HG02938 (cell line): ENCODE measurements around the gene FOXD2.

Experiments
- ATAC-seq: cut with Tn5 transposase; IDR thresholded peaks from one replicate; pipeline ENCODE4 v1.9.1; 2021; ENCODE audit warnings: mild to moderate bottlenecking, moderate library complexity; ENCODE audit not compliant: unreplicated experiment

FOXD2 gene

GRCh38 chr1:47459253-47459788, 21.5 kb downstream of the FOXD2 start:
- ATAC-seq, result no peak

GRCh38 chr1:47460040-47460439, 22.2 kb downstream of the FOXD2 start:
- no peak for ATAC-seq

GRCh38 chr1:47460456-47460855, 22.6 kb downstream of the FOXD2 start:
- no peak for ATAC-seq

- ATAC-seq, result no peak
Observed at GRCh38 chr1:47465605-47466004, 27.8 kb downstream of the FOXD2 start.

GRCh38 chr1:47468709-47469389, 31.0 kb downstream of the FOXD2 start:
- ATAC-seq, result no peak

- no peak for ATAC-seq
Observed at GRCh38 chr1:47469390-47469759, 31.5 kb downstream of the FOXD2 start.

- no peak for ATAC-seq
Observed at GRCh38 chr1:47469910-47470309, 32.1 kb downstream of the FOXD2 start.

- no peak for ATAC-seq
Observed at GRCh38 chr1:47471163-47471562, 33.3 kb downstream of the FOXD2 start.

- no peak for ATAC-seq
Observed at GRCh38 chr1:47474278-47475193, 36.7 kb downstream of the FOXD2 start.

GRCh38 chr1:47477595-47478080, 39.8 kb downstream of the FOXD2 start:
- ATAC-seq, result no peak

- ATAC-seq, result no peak
Observed at GRCh38 chr1:47478090-47478489, 40.2 kb downstream of the FOXD2 start.

GRCh38 chr1:47479664-47480063, 41.8 kb downstream of the FOXD2 start:
- ATAC-seq, result no peak

GRCh38 chr1:47481936-47482335, 44.1 kb downstream of the FOXD2 start:
- ATAC-seq, result no peak

GRCh38 chr1:47482786-47483185, 44.9 kb downstream of the FOXD2 start:
- no peak for ATAC-seq

- ATAC-seq, result no peak
Observed at GRCh38 chr1:47483651-47484050, 45.8 kb downstream of the FOXD2 start.

GRCh38 chr1:47485817-47486216, 48.0 kb downstream of the FOXD2 start:
- ATAC-seq, result no peak

- no peak for ATAC-seq
Observed at GRCh38 chr1:47487332-47487731, 49.5 kb downstream of the FOXD2 start.

GRCh38 chr1:47487850-47488450, 50.1 kb downstream of the FOXD2 start:
- ATAC-seq, result no peak
